Measurements from ENCODE around the gene MSL2.
"Not testable (repeated sequence)": the region's sequence is repeated elsewhere in the genome, so short reads cannot be mapped to it uniquely, and the experiment has no call there.

Gene MSL2

DNA sequence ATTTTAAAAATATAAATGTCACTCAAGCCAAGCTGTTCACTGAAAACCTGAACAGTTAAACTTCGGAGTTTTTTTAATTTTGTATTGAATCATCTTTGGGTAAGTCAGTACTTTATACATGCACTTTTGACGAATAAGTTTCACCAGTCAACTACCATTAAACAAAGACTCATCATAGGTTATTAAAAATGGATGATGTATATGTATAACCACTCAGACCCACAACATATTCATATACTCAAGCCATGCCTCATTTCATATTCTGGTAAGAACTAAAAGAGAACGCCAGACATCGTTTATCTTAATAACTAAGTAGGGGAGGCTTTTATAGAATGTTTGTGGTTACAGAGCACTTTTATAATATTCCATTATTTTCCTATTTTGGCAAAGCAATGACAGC lies 18.3 kb downstream of the MSL2 start:
- Histone ChIP-seq H3F3A (ENCODE audit: insufficient read depth) (peaks cover 16% of the 10 kb centered on the region), H2AFZ (ENCODE audit: low read depth, low read length, severe bottlenecking) (no peak overlapping the region), H3K27me3 (ENCODE audit: low read length) (no peaks in the 10 kb centered on the region), H3K79me2 (ENCODE audit: insufficient read depth, low read length) (peaks cover 99% of the 10 kb centered on the region), H3K27ac (ENCODE audit: low read depth, low read length) (no peak overlapping the region), H3K4me2 (ENCODE audit: low read depth, low read length, poor library complexity, severe bottlenecking) (peak overlapping the region; percentile 23), H3K9me2 (replicated peaks; ENCODE audit: insufficient read depth, low read length) (no peaks in the 10 kb centered on the region), H3K4me3 (ENCODE audit: insufficient read depth, low read length, poor library complexity, severe bottlenecking) (no peak overlapping the region), H3K9me3 (ENCODE audit: insufficient read depth, low read length) (no peaks in the 10 kb centered on the region), H3K9ac (ENCODE audit: low read length) (no peak overlapping the region), H4K20me1 (ENCODE audit: low read depth, low read length) (peaks cover 49% of the 10 kb centered on the region), H3K36me3 (ENCODE audit: low read length) (no peaks in the 10 kb centered on the region)
- TF ChIP-seq, protein P1, sequence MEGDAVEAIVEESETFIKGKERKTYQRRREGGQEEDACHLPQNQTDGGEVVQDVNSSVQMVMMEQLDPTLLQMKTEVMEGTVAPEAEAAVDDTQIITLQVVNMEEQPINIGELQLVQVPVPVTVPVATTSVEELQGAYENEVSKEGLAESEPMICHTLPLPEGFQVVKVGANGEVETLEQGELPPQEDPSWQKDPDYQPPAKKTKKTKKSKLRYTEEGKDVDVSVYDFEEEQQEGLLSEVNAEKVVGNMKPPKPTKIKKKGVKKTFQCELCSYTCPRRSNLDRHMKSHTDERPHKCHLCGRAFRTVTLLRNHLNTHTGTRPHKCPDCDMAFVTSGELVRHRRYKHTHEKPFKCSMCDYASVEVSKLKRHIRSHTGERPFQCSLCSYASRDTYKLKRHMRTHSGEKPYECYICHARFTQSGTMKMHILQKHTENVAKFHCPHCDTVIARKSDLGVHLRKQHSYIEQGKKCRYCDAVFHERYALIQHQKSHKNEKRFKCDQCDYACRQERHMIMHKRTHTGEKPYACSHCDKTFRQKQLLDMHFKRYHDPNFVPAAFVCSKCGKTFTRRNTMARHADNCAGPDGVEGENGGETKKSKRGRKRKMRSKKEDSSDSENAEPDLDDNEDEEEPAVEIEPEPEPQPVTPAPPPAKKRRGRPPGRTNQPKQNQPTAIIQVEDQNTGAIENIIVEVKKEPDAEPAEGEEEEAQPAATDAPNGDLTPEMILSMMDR (IDR thresholded peaks at IDR 0.05; ENCODE audit: insufficient read depth, low read length, poor library complexity, severe bottlenecking), result no peak
- TF ChIP-seq EZH2phosphoT487 (conservative IDR thresholded peaks at IDR 0.05; ENCODE audit: low read length), result no peak

DNA sequence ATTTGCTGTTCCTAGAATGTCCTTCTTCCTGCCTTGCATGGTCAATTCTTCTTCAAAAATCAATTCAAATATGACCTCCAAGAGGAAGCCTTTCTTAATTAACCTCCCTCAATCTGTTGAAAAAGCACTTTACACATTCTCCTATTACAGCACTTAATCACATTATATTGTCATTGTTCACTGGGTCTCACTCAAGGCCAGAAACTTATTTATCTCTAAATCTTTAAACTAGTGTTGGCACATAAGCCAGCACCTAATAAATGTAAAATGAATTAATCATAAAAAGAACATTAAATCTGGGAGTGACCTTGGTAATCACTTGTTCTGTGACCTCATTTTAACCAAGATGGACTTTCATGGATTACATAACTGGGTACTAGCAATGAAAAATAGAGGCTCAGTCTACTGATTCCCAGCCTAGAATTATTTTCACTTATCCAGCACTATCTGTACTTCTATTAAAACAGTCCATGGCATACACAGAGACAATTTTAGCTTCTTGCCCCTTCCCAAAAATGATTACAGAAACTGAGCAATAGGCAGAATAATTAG lies 22.1 kb downstream of the MSL2 start:
- no peak overlapping the region for H3K4me3 ChIP-seq (ENCODE audit: insufficient read depth, low read length, poor library complexity, severe bottlenecking)

DNA sequence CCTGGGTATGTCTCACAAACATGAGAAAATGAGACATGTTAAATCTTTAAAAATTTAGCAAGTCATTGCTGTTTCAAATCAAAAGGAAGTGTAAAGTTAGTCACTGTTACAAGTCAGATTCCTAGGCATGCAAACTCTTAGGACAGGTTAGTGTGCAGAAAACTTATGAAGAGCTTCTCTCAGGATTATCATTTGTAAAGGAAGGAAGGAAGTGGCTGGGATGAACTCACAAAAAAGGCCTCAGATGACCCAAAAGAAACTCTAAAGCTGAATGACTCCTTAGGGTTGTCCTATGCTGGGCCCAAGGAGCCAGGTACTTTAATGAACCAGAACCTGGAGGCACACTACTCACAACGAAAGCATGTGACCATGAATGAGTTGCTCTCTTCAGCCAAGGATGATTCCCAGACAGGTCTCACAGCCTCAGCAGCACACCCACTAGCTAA lies 25.0 kb downstream of the MSL2 start:
- Histone ChIP-seq H3K9me3 (ENCODE audit: insufficient read depth, low read length) (no peaks in the 10 kb centered on the region), H3F3A (ENCODE audit: insufficient read depth) (peaks cover 8% of the 10 kb centered on the region), H3K4me3 (ENCODE audit: insufficient read depth, low read length, poor library complexity, severe bottlenecking) (no peak overlapping the region), H4K20me1 (ENCODE audit: low read depth, low read length) (peaks cover 66% of the 10 kb centered on the region), H3K27ac (ENCODE audit: low read depth, low read length) (peak overlapping the region; percentile 22), H3K9ac (ENCODE audit: low read length) (no peak overlapping the region), H3K79me2 (ENCODE audit: insufficient read depth, low read length) (peaks cover 100% of the 10 kb centered on the region), H3K9me2 (replicated peaks; ENCODE audit: insufficient read depth, low read length) (no peaks in the 10 kb centered on the region), H3K27me3 (ENCODE audit: low read length) (no peaks in the 10 kb centered on the region), H2AFZ (ENCODE audit: low read depth, low read length, severe bottlenecking) (no peak overlapping the region), H3K4me2 (ENCODE audit: low read depth, low read length, poor library complexity, severe bottlenecking) (no peak overlapping the region), H3K36me3 (ENCODE audit: low read length) (no peaks in the 10 kb centered on the region)
- TF ChIP-seq, protein P1 (IDR thresholded peaks at IDR 0.05; ENCODE audit: insufficient read depth, low read length, poor library complexity, severe bottlenecking), result no peak
- TF ChIP-seq EZH2phosphoT487 (conservative IDR thresholded peaks at IDR 0.05; ENCODE audit: low read length), result no peak

More for the DNA sequence above, 22.1 kb downstream of the MSL2 start:
- Histone ChIP-seq H3K4me2 (ENCODE audit: low read depth, low read length, poor library complexity, severe bottlenecking) (peak overlapping the region; percentile 1), H3K27ac (ENCODE audit: low read depth, low read length) (no peak overlapping the region), H4K20me1 (ENCODE audit: low read depth, low read length) (peaks cover 59% of the 10 kb centered on the region), H3K79me2 (ENCODE audit: insufficient read depth, low read length) (peaks cover 100% of the 10 kb centered on the region), H3K9me2 (replicated peaks; ENCODE audit: insufficient read depth, low read length) (no peaks in the 10 kb centered on the region), H3F3A (ENCODE audit: insufficient read depth) (peaks cover 8% of the 10 kb centered on the region; the same call in 1 of the 2 replicates), H3K9me3 (ENCODE audit: insufficient read depth, low read length) (no peaks in the 10 kb centered on the region), H2AFZ (ENCODE audit: low read depth, low read length, severe bottlenecking) (no peak overlapping the region), H3K27me3 (ENCODE audit: low read length) (no peaks in the 10 kb centered on the region), H3K36me3 (ENCODE audit: low read length) (no peaks in the 10 kb centered on the region), H3K9ac (ENCODE audit: low read length) (no peak overlapping the region)
- TF ChIP-seq EZH2phosphoT487 (conservative IDR thresholded peaks at IDR 0.05; ENCODE audit: low read length), result no peak

- H4K20me1 ChIP-seq (ENCODE audit: low read depth, low read length), result peaks cover 64% of the 10 kb centered on the region
- H3K9me2 ChIP-seq (replicated peaks; ENCODE audit: insufficient read depth, low read length); H3K36me3 ChIP-seq (ENCODE audit: low read length); H3K9ac ChIP-seq (ENCODE audit: low read length); H3K4me3 ChIP-seq (ENCODE audit: insufficient read depth, low read length, poor library complexity, severe bottlenecking); H3K27me3 ChIP-seq (ENCODE audit: low read length); H3K27ac ChIP-seq (ENCODE audit: low read depth, low read length); H2AFZ ChIP-seq (ENCODE audit: low read depth, low read length, severe bottlenecking); H3K9me3 ChIP-seq (ENCODE audit: insufficient read depth, low read length): not testable (repeated sequence)
- H3F3A ChIP-seq (ENCODE audit: insufficient read depth), result peaks cover 20% of the 10 kb centered on the region
- peaks cover 100% of the 10 kb centered on the region for H3K79me2 ChIP-seq (ENCODE audit: insufficient read depth, low read length)
- peak overlapping the region; percentile 53 for H3K4me2 ChIP-seq (ENCODE audit: low read depth, low read length, poor library complexity, severe bottlenecking)
Observed at GRCh38 chr3:136168236-136168635, 27.9 kb downstream of the MSL2 start.
